NCI-H774 (cell line): Measurements from ENCODE around the gene SAA4.
"Not testable (repeated sequence)": the region's sequence is repeated elsewhere in the genome, so short reads cannot be mapped to it uniquely, and the experiment has no call there.

Experiments used
- DNase-seq: peaks from one replicate; lab custom pipeline; 2025; lab: John Stamatoyannopoulos, UW

Gene SAA4, protein sequence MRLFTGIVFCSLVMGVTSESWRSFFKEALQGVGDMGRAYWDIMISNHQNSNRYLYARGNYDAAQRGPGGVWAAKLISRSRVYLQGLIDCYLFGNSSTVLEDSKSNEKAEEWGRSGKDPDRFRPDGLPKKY

DNA sequence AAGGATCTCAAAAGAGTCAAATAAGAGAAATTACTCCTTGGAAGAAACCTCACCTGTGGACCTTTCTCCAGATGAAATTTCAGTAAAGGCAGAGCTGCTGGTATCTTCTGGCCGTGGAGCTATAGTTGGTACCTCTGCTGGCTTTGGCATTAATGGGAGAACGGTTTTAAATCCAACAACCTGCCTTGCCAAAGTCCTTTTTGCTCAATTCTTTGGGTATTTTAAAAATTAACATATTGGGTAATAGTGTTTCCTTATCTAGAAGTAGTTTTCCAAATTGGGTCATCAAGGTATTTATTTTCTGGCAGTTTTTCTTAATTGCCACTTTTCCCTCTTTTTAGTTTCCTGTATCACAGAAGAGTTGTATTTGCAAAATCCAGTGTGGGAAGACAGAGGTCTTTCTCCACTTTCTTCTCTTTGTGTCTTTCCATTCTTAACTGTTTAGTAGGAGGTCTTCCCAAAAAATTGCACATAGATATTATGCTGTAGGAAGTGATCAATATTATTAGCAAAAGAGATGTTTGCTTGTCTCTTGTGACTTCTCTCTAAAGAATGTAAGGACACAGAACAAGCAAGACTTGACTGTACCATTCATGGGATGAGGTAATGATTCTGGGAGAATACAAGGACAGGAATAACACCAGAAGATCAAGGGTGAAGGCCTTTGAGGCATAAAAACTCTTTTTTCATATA is at the start of gene SAA4:
SAA4 (minus strand) TSS at position 139 of the 693 bp plus-strand sequence. CDS start 876 bp downstream, outside the sequence.
- no peak for DNase-seq

DNA sequence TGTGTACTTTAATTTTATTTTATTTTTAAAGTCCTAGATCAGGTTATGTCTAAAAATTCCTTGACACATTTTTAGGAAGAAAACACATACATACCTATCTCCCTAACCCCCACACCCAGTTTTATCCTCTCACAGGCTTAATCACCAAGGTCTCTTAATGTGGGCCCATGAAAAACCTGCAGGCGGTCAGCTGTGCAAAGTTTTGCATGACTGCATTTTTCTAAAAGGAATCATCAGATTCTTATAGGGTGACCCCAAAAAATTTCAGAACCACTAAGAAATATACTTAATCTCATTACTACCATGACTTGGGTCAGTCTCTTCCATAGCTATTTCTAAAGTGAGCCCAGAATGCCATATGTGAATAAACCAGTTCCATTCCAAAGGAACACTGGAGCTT is 49.2 kb upstream of the SAA4 start:
- DNase-seq, result no peak

DNA sequence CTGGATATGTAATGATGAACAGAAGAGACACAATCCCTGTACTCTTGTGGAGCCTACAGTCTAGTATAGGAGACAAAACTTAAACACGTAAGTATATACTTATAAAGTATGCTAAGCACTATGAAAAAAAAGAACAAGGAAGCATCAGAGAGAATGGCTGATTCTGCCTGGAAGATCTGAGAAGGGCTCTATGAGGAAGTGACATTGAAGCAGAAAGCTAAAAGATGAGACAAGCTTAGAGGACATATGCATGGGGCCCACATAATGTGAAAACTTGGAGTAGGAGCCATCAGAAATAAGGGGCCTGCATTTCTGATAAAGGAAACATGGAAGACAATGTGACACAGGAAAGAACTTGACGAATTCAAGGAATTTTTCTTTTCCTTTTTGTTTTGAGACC is 46.0 kb upstream of the SAA4 start:
- no peak for DNase-seq

- DNase-seq, result no peak
Observed at GRCh38 chr11:18280438-18281045, 43.9 kb upstream of the SAA4 start.

DNA sequence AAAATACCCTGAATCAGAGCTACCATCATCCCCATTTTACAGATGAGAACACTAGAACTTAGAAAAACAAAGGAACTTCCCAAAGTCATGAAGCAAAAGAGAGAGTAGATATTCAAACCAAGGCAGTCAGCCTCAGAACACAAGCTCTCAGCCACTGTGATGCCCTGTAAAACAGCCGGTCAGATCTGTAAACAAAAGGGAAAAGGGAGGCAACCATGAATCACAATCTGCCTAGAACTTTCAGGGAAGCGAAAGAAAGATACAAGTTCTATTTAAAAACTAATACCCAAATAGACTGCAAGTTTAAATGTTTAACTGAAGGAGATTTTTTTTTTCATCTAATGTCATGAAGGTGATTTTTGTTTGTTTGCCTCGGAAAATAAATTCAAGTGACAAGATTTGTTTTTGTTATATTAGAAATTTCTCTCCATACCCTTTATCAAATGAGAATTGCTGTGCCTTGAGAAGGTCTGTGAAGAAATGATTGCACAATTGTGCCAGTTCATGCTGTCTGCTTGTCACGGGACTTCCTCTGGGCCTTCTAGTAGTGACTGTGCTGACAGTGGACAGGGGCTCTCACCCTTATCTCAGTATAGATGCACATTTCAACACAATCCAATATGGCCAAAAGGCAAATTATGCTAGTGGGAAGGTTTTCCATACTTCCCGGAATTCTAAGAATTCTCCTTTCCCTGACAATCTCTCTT is 41.1 kb upstream of the SAA4 start:
- DNase-seq, result no peak

- no peak for DNase-seq
Observed at GRCh38 chr11:18271206-18271605, 34.6 kb upstream of the SAA4 start.

- DNase-seq, result no peak
Observed at GRCh38 chr11:18270102-18270501, 33.5 kb upstream of the SAA4 start.

DNA sequence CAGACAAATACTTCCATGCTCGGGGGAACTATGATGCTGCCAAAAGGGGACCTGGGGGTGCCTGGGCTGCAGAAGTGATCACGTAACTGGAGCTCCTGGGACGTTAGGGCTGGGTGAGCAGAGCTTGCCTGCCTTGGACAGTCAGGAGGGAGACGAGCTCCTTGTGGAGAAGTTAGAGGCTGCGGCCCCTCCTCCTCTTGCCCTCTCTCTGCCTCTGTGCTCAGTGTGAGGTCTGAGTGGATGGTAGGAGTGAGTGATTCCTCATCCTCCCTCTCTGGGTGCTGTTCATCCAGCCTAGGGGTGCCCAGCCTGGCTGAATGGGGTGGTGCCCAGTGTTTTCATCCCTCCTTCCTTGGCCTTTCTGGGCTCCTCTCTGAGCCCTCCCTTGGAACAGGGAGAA is 32.6 kb upstream of the SAA4 start:
- not testable (repeated sequence) for DNase-seq

- DNase-seq, result not testable (repeated sequence)
Observed at GRCh38 chr11:18267335-18268133, 30.9 kb upstream of the SAA4 start.

DNA sequence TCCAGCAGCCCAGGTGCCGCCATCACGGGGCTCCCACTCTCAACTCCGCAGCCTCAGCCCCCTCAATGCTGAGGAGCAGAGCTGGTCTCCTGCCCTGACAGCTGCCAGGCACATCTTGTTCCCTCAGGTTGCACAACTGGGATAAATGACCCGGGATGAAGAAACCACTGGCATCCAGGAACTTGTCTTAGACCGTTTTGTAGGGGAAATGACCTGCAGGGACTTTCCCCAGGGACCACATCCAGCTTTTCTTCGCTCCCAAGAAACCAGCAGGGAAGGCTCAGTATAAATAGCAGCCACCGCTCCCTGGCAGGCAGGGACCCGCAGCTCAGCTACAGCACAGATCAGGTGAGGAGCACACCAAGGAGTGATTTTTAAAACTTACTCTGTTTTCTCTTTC is 29.3 kb upstream of the SAA4 start, which contains the start of gene SAA1:
SAA1 (plus strand) TSS at position 316 of the 400 bp plus-strand sequence. CDS start 624 bp downstream, outside the sequence.
- DNase-seq, result no peak

- DNase-seq, result no peak
Observed at GRCh38 chr11:18264677-18265555, 28.3 kb upstream of the SAA4 start.

DNA sequence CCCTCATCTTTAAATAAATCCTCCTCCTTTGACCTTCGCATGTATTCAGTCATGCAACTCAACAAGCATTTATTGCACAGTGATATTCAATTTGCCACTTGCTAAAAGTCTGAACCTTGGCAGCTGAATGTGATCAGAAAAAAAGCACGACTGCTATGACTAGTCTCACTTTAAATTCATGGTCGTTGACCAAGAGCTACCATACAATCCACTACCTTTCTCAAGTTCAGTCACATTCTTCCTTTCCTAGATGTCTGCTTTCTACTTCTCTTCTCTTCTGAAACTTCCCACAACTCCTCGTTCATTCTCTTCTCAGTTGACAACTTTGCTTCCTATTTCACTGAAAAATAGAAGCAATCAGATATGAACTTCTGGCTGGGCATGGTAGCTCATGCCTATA is 27.4 kb upstream of the SAA4 start:
- DNase-seq, result no peak

- DNase-seq, result not testable (repeated sequence)
Observed at GRCh38 chr11:18262681-18263350, 26.2 kb upstream of the SAA4 start.

DNA sequence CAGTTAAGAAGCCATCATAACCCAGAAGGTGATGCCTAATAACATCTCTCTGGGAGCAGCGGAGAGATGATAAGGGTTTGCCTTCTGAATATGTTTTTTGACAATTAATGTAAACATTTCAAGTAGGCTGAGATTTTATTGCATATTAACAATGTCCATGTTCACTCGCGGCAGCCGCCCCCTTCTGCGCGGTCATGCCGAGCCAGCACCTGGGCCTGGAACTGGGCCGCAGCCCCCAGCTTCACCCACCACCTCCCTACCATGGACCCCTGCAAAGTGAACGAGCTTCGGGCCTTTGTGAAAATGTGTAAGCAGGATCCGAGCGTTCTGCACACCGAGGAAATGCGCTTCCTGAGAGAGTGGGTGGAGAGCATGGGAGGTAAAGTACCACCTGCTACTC is 25.1 kb upstream of the SAA4 start:
- no peak for DNase-seq

DNA sequence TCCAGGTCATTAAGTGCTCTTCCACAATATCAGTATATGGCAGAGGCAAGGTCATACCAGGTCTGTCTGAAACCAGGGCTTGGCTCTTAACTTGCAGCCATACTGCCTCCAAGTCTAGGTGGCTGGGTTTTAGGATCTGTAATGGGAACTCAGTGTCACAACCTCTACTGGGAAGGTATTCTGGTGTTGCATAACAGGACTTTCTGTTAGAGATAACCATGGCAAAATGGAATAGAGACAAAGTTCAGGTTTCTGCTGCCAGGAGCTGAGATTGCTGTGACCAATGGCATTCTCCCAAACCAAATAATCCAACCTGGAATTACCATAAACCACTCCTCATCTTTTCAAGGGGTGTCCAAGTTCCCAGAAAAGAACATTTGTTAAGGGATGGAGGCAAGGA is 22.7 kb upstream of the SAA4 start:
- DNase-seq, result no peak

GRCh38 chr11:18254781-18255361 is 18.3 kb upstream of the SAA4 start:
- DNase-seq, result no peak

GRCh38 chr11:18253778-18254338 is 17.3 kb upstream of the SAA4 start:
- no peak for DNase-seq

- DNase-seq, result no peak
Observed at GRCh38 chr11:18253233-18253632, 16.6 kb upstream of the SAA4 start.

GRCh38 chr11:18248561-18248960 is 12.0 kb upstream of the SAA4 start, which contains the start of gene SAA2:
SAA2 (minus strand) TSS chr11:18248668; CDS start chr11:18248011, 657 bp downstream.
- no peak for DNase-seq

- DNase-seq, result not testable (repeated sequence)
Observed at GRCh38 chr11:18247191-18247581, 10.6 kb upstream of the SAA4 start.
